Type B pancreatic cell (in vitro differentiated cells): ENCODE measurements around the gene GMPS. TPM values are rescaled to one million over a fixed set of nuclear protein-coding genes. Genes with fewer than 3 reads are reported as not detected.
"Not testable (repeated sequence)": the region's sequence is repeated elsewhere in the genome, so short reads cannot be mapped to it uniquely, and the experiment has no call there.

Source experiments
- DNase-seq: peaks from one replicate; pipeline ENCODE4 v3.0.0; 2021; ENCODE audit warnings: mixed read lengths; ENCODE audit not compliant: unreplicated experiment; ENCODE audit errors: extremely low spot score
- H3K27ac Mint-ChIP-seq: 2 replicates; pipeline ENCODE4 v1.8.0; 2021; ENCODE audit warnings: mild to moderate bottlenecking, mixed read lengths
- H3K27me3 Mint-ChIP-seq: 2 replicates; pipeline ENCODE4 v1.8.0; 2021; ENCODE audit warnings: mixed read lengths
- H3K36me3 Mint-ChIP-seq: 2 replicates; pipeline ENCODE4 v1.8.0; 2021; ENCODE audit warnings: mixed read lengths
- H3K4me1 Mint-ChIP-seq: one replicate; pipeline ENCODE4 v1.8.0; 2021; ENCODE audit warnings: mixed read lengths; ENCODE audit not compliant: unreplicated experiment
- H3K4me3 Mint-ChIP-seq: 2 replicates; pipeline ENCODE4 v1.8.0; 2021; ENCODE audit warnings: mild to moderate bottlenecking, mixed read lengths
- H3K9me3 Mint-ChIP-seq: 2 replicates; pipeline ENCODE4 v1.8.0; 2021; ENCODE audit warnings: mixed read lengths
- long read RNA-seq: library from polyadenylated mRNA; unstranded; transcript quantifications from one replicate; pipeline ENCODE4 v2.0.0, GENCODE V29; 2020
- total RNA-seq: library from RNA; stranded (reverse); gene quantifications from 2 replicates; pipeline ENCODE4 v1.2.1, GENCODE V29; 2021; ENCODE audit warnings: low replicate concordance
- TF ChIP-seq, protein P1 (sequence below): fragments of 200-600 bp; sonication (generic); conservative IDR thresholded peaks from 2 replicates; pipeline ENCODE4 v1.5.0; 2021; ENCODE audit warnings: antibody characterized with exemption, mild to moderate bottlenecking

The GMPS gene
- 58.6 and 90.4 TPM in 2 replicates for total RNA-seq
- long read RNA-seq, full-length matches to known transcripts: 177 of 207 reads
- long read RNA-seq, partial matches to known transcripts: 15 of 207 reads
- long read RNA-seq, other reads (novel, unspliced or antisense): 15 of 207 reads

DNA sequence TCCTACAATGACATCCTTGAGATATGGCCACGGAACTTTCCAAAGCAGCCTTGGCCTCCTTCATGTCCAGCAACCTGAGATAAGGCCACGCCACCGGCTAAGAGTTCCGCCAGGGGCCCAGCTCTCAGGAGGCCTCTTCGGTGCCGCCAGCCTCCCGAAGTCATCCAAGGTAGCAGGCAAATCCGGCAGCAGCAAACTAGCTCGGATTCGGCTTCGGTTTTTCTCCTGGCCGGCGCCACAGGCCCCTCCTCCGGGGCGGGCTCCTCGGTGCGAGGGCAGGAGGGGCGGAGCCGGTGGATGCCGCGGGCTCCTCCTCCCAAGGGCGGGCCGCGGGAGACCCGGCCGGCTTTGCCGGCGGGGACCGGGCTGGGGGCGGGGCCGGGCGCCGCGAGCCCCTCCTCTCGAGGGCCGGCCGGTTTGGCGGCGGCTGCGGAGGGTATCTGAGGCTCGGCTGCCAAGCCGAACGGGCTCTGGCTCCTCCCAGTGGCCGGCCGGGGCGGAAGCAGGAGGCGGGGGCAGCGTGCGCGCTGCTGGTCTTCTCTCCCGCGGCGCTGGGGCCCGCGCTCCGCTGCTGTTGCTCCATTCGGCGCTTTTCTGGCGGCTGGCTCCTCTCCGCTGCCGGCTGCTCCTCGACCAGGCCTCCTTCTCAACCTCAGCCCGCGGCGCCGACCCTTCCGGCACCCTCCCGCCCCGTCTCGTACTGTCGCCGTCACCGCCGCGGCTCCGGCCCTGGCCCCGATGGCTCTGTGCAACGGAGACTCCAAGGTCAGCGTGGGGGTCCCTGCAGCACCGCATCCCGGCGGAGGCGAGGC, at the start of gene GMPS:
TSS of gene GMPS (plus strand) at position 518 of the 812 bp plus-strand sequence. CDS start at position 739, 221 bp downstream.
- Mint-ChIP-seq H3K4me3 (peak within 1 kb of the TSS; percentile 98), H3K27ac (peak within 1 kb of the TSS; percentile 93), H3K27me3 (no peaks in the 10 kb centered on the region), H3K4me1 (peaks cover 14% of the 10 kb centered on the region), H3K36me3 (peaks cover 3% of the 10 kb centered on the region), H3K9me3 (no peaks in the 10 kb centered on the region)
- TF ChIP-seq, protein P1, sequence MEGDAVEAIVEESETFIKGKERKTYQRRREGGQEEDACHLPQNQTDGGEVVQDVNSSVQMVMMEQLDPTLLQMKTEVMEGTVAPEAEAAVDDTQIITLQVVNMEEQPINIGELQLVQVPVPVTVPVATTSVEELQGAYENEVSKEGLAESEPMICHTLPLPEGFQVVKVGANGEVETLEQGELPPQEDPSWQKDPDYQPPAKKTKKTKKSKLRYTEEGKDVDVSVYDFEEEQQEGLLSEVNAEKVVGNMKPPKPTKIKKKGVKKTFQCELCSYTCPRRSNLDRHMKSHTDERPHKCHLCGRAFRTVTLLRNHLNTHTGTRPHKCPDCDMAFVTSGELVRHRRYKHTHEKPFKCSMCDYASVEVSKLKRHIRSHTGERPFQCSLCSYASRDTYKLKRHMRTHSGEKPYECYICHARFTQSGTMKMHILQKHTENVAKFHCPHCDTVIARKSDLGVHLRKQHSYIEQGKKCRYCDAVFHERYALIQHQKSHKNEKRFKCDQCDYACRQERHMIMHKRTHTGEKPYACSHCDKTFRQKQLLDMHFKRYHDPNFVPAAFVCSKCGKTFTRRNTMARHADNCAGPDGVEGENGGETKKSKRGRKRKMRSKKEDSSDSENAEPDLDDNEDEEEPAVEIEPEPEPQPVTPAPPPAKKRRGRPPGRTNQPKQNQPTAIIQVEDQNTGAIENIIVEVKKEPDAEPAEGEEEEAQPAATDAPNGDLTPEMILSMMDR: peak; percentile 67
- peak; percentile 98 for DNase-seq

DNA sequence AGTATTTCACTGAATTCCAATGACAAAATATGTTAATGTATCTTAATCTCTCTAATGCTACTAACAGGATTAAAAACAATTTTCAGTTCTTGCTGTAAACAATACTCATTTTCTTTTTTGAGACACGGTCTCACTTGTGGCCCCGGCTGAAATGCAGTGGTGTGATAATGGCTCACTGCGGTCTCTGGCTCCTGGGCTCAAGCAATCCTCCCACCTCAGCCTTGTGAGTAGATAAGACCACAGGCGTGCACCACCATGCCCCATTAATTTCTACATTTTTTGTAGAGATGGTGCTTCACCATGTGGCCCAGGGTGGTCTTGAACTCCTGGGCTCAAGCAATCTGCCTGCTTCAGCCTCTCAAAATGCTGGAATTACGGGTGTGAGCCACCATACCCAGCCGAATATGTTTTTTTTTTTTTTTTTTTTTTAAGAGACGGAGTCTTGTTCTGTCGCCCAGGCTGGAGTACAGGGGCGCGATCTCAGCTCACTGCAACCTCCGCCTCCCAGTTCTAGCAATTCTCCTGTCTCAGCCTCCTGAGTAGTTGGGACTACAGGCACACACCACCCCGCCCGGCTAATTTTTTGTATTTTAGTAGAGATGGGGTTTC, 41.9 kb upstream of the GMPS start:
- not testable (repeated sequence) for H3K4me1 Mint-ChIP-seq, H3K4me3 Mint-ChIP-seq, DNase-seq, H3K27ac Mint-ChIP-seq, H3K9me3 Mint-ChIP-seq, H3K27me3 Mint-ChIP-seq
- peaks cover 12% of the 10 kb centered on the region for H3K36me3 Mint-ChIP-seq

DNA sequence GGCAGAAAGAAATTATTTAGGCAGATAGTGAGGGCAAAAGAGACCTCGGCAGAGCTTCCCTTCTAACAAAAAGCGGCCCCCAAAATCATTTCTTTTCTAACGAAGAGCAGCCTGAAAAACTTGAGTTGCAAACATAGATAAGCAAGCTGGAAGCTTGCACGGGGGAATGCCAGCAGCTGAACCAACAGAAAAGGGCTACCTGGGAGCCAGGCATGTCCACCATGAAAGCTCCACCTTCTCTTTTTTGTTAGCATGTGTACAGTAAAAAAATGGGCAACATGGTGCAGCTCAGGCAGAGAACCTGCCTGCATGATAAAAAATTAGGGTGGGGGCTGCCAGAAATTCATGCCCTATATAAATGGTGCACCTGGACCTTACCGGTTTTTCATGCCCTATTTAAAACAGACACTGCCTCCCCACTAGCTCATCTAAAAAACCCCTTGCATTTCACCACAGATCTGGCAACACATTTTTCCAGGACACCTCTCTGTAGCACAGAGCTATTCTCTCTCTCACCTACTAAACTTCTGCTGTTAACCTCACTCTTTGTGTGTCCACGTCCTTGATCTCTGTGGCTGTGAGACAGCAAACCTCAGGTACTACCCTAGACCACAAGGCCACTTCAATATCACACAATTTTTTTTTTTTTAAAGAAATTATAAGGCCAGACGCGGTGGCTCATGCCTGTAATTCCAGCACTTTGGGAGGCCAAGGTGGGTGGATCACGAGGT, 34.9 kb upstream of the GMPS start:
- Mint-ChIP-seq H3K36me3 (peaks cover 8% of the 10 kb centered on the region), H3K4me3 (no peak overlapping the region), H3K9me3 (no peaks in the 10 kb centered on the region), H3K4me1 (no peaks in the 10 kb centered on the region), H3K27me3 (no peaks in the 10 kb centered on the region), H3K27ac (no peak overlapping the region)
- no peak for DNase-seq
- TF ChIP-seq, protein P1: no peak

DNA sequence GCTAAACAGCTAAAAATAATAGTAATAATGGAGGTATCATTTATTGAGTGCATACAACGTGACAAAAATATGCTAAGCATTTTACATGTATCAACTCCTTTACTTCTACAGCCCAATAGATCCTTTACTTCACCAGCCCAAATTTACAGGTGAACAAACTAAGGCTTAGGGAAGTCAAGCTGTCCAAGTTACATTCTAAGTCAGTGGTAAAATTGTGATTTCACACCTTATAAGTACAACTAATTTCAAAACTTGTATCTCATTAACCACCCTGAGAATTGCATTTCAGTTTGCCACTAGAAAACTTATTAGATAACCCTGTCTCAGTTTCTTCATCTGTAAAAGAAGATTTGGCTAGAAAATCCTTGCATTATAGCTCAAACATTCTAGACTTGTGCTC, 26.9 kb upstream of the GMPS start:
- TF ChIP-seq, protein P1: no peak

DNA sequence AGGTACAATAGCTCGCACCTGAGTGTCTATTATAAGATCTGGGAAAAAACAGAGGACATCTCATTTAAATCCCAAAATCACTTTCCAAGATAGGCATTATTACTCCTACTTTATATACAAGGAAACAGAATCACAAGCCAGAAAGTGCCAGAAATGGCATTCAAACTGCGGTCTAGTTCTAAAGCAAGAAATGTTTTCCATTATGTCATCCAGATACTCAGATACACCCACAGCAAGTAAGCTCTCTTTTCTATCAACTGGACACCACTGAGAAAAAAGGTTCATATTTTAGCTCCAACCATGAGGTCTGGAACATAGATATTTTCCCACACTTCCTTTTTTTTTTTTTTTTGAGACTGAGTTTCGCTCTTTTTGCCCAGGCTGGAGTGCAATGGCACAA, 24.3 kb upstream of the GMPS start:
- Mint-ChIP-seq H3K36me3 (peaks cover 8% of the 10 kb centered on the region), H3K4me3 (no peak overlapping the region), H3K4me1 (peaks cover 11% of the 10 kb centered on the region), H3K9me3 (no peaks in the 10 kb centered on the region), H3K27ac (no peak overlapping the region), H3K27me3 (no peaks in the 10 kb centered on the region)
- TF ChIP-seq, protein P1: no peak
- DNase-seq: no peak

More for the DNA sequence above, 26.9 kb upstream of the GMPS start:
- Mint-ChIP-seq H3K27me3 (no peaks in the 10 kb centered on the region), H3K27ac (no peak overlapping the region), H3K36me3 (peaks cover 8% of the 10 kb centered on the region), H3K9me3 (no peaks in the 10 kb centered on the region), H3K4me3 (no peak overlapping the region), H3K4me1 (peaks cover 11% of the 10 kb centered on the region)
- DNase-seq: no peak
